ENCODE measurements around the gene CISH.

CISH gene

GRCh38 chr3:50612970-50613846 lies 1.6 kb upstream of the CISH start:
- no peak for DNase-seq (ENCODE audit: low read depth, low spot score)

GRCh38 chr3:50612234-50612882 lies 784 bp upstream of the CISH start:
- no peak for DNase-seq (ENCODE audit: low read depth, low spot score)

GRCh38 chr3:50610992-50611463 lies 546 bp downstream of the CISH start:
- DNase-seq (ENCODE audit: low read depth, low spot score): no peak

- no peak for DNase-seq (ENCODE audit: low read depth, low spot score)
Observed at GRCh38 chr3:50610181-50610971, 1.2 kb downstream of the CISH start.

GRCh38 chr3:50609763-50610085 lies 1.9 kb downstream of the CISH start:
- no peak for DNase-seq (ENCODE audit: low read depth, low spot score)

- DNase-seq (ENCODE audit: low read depth, low spot score): no peak
Observed at GRCh38 chr3:50609071-50609762, 2.4 kb downstream of the CISH start.

- no peak for DNase-seq (ENCODE audit: low read depth, low spot score)
Observed at GRCh38 chr3:50608278-50608677, 3.3 kb downstream of the CISH start.

- no peak for DNase-seq (ENCODE audit: low read depth, low spot score)
Observed at GRCh38 chr3:50607271-50608091, 4.1 kb downstream of the CISH start.

GRCh38 chr3:50606596-50606995 lies 5.0 kb downstream of the CISH start:
- DNase-seq (ENCODE audit: low read depth, low spot score): no peak

GRCh38 chr3:50605901-50606326 lies 5.7 kb downstream of the CISH start:
- no peak for DNase-seq (ENCODE audit: low read depth, low spot score)

- no peak for DNase-seq (ENCODE audit: low read depth, low spot score)
Observed at GRCh38 chr3:50604628-50605588, 6.7 kb downstream of the CISH start.

- no peak for DNase-seq (ENCODE audit: low read depth, low spot score)
Observed at GRCh38 chr3:50604110-50604621, 7.4 kb downstream of the CISH start.

- DNase-seq (ENCODE audit: low read depth, low spot score): no peak
Observed at GRCh38 chr3:50603261-50604109, 8.1 kb downstream of the CISH start.

GRCh38 chr3:50602595-50603191 lies 8.9 kb downstream of the CISH start:
- DNase-seq (ENCODE audit: low read depth, low spot score): no peak

- peak; percentile 95 for DNase-seq (ENCODE audit: low read depth, low spot score)
Observed at GRCh38 chr3:50600841-50601591, 10.6 kb downstream of the CISH start.

GRCh38 chr3:50600141-50600753 lies 11.3 kb downstream of the CISH start:
- DNase-seq (ENCODE audit: low read depth, low spot score): no peak

- DNase-seq (ENCODE audit: low read depth, low spot score): no peak
Observed at GRCh38 chr3:50599716-50600118, 11.9 kb downstream of the CISH start.

Measured in astrocyte of the hippocampus (primary cell).